H9 (cell line): ENCODE results near the gene TCF23. TPM values are rescaled to one million over a fixed set of nuclear protein-coding genes. Genes with fewer than 3 reads are reported as not detected.
A peak's percentile ranks its signal among the peaks of the same experiment; 100 is the strongest.
"Not testable (repeated sequence)": the region's sequence is repeated elsewhere in the genome, so short reads cannot be mapped to it uniquely, and the experiment has no call there.

Experiments
- DNase-seq: peaks from one replicate; pipeline ENCODE4 v3.0.0-alpha.2; 2017
- H2AFZ ChIP-seq: one replicate; pipeline ENCODE4 v1.6.1; 2013; ENCODE audit warnings: mild to moderate bottlenecking, low read length, control low read depth, moderate library complexity
- H2AK5ac ChIP-seq: 2 replicates; pipeline ENCODE4 v1.6.1; 2013; ENCODE audit warnings: low read length, control low read depth, mixed read lengths; ENCODE audit not compliant: insufficient read length
- H2BK120ac ChIP-seq: one replicate; pipeline ENCODE4 v1.6.1; 2013; ENCODE audit warnings: low read depth, mild to moderate bottlenecking, low read length, control low read depth, inconsistent platforms; ENCODE audit not compliant: poor library complexity, severe bottlenecking
- H2BK12ac ChIP-seq: 2 replicates; pipeline ENCODE4 v1.6.1; 2013; ENCODE audit warnings: low read length, control low read depth, mixed read lengths, low read depth; ENCODE audit not compliant: insufficient read length
- H2BK15ac ChIP-seq: 2 replicates; pipeline ENCODE4 v1.6.1; 2013; ENCODE audit warnings: low read depth, low read length, control low read depth
- H2BK20ac ChIP-seq: one replicate; pipeline ENCODE4 v1.6.1; 2013; ENCODE audit warnings: low read depth, mild to moderate bottlenecking, low read length, control low read depth, inconsistent platforms; ENCODE audit not compliant: poor library complexity, severe bottlenecking
- H2BK5ac ChIP-seq: 2 replicates; pipeline ENCODE4 v1.6.1; 2013; ENCODE audit warnings: low read length, control low read depth, mixed read lengths; ENCODE audit not compliant: insufficient read length
- H3K14ac ChIP-seq: 2 replicates; pipeline ENCODE4 v1.6.1; 2013; ENCODE audit warnings: low read length, control low read depth; ENCODE audit not compliant: insufficient read depth
- H3K18ac ChIP-seq: 2 replicates; pipeline ENCODE4 v1.6.1; 2013; ENCODE audit warnings: low read depth, mild to moderate bottlenecking, mixed read lengths, low read length, control low read depth; ENCODE audit not compliant: insufficient read length
- H3K23ac ChIP-seq: 2 replicates; pipeline ENCODE4 v1.6.1; 2013; ENCODE audit warnings: low read length, control low read depth, mixed read lengths, low read depth; ENCODE audit not compliant: insufficient read length
- H3K23me2 ChIP-seq: 2 replicates; pipeline ENCODE4 v1.6.1; 2013; ENCODE audit warnings: low read depth, mild to moderate bottlenecking, mixed read lengths, low read length, control low read depth; ENCODE audit not compliant: insufficient read length, poor library complexity, severe bottlenecking
- H3K27ac ChIP-seq: 2 replicates; pipeline ENCODE4 v1.5.1; 2013; ENCODE audit warnings: low read length, control low read depth, mixed read lengths, low read depth; ENCODE audit not compliant: insufficient read length
- H3K27me3 ChIP-seq: 2 replicates; pipeline ENCODE4 v1.6.1; 2013; ENCODE audit warnings: low read length, control low read depth, inconsistent platforms; ENCODE audit not compliant: insufficient read depth
- H3K4ac ChIP-seq: 2 replicates; pipeline ENCODE4 v1.6.1; 2013; ENCODE audit warnings: low read depth, mild to moderate bottlenecking, control low read depth, inconsistent platforms, low read length, moderate library complexity
- H3K4me1 ChIP-seq: 2 replicates; pipeline ENCODE4 v1.6.1; 2013; ENCODE audit warnings: low read length, control low read depth, inconsistent platforms; ENCODE audit not compliant: insufficient read depth
- H3K4me2 ChIP-seq: 2 replicates; pipeline ENCODE4 v1.6.1; 2013; ENCODE audit warnings: low read length, control low read depth, mixed read lengths; ENCODE audit not compliant: insufficient read length, insufficient read depth
- H3K56ac ChIP-seq: 2 replicates; pipeline ENCODE4 v1.6.1; 2013; ENCODE audit warnings: low read depth, mild to moderate bottlenecking, mixed read lengths, low read length, control low read depth; ENCODE audit not compliant: insufficient read length
- H3K79me1 ChIP-seq: 2 replicates; pipeline ENCODE4 v1.6.1; 2013; ENCODE audit warnings: low read depth, mild to moderate bottlenecking, moderate library complexity, low read length, control low read depth, inconsistent platforms; ENCODE audit not compliant: insufficient read depth, poor library complexity, severe bottlenecking
- H3K79me2 ChIP-seq: 2 replicates; pipeline ENCODE4 v1.6.1; 2013; ENCODE audit warnings: low read length, control low read depth, inconsistent platforms; ENCODE audit not compliant: insufficient read depth
- H3K9ac ChIP-seq: 2 replicates; pipeline ENCODE4 v1.6.1; 2013; ENCODE audit warnings: low read length, control low read depth, mixed read lengths; ENCODE audit not compliant: insufficient read length; ENCODE audit errors: extremely low read depth
- H3K9me3 ChIP-seq: one replicate; pipeline ENCODE4 v1.6.1; 2013; ENCODE audit warnings: low read depth, low read length, inconsistent platforms; ENCODE audit not compliant: control insufficient read depth
- H3T11ph ChIP-seq: one replicate; pipeline ENCODE4 v1.6.1; 2013; ENCODE audit warnings: mild to moderate bottlenecking, low read length, control low read depth, inconsistent platforms
- H4K20me1 ChIP-seq: one replicate; pipeline ENCODE4 v1.6.1; 2013; ENCODE audit not compliant: control insufficient read depth, insufficient read length, insufficient read depth
- H4K5ac ChIP-seq: 2 replicates; pipeline ENCODE4 v1.6.1; 2013; ENCODE audit warnings: low read depth, mild to moderate bottlenecking, mixed read lengths, low read length, control low read depth; ENCODE audit not compliant: insufficient read length
- H4K8ac ChIP-seq: replicated peaks from 2 replicates; pipeline ENCODE4 v1.6.1; 2013; ENCODE audit warnings: low read length, control low read depth, mixed read lengths, low read depth; ENCODE audit not compliant: insufficient read length
- H4K91ac ChIP-seq: 2 replicates; pipeline ENCODE4 v1.6.1; 2013; ENCODE audit warnings: low read depth, mild to moderate bottlenecking, moderate library complexity, mixed read lengths, low read length, control low read depth; ENCODE audit not compliant: insufficient read length
- H3K27ac Mint-ChIP-seq, 3 experiments: 2 replicates in 2 of 3; 3 replicates in 1 of 3; pipeline ENCODE4 v1.8.0; 2020 to 2021; ENCODE audit warnings: mixed read lengths in 3 of 3, mild to moderate bottlenecking in 1 of 3, moderate library complexity in 1 of 3
- H3K27me3 Mint-ChIP-seq: 2 replicates; pipeline ENCODE4 v1.8.0; 2021; ENCODE audit warnings: low read depth, mild to moderate bottlenecking, moderate library complexity, mixed read lengths
- H3K36me3 Mint-ChIP-seq, 3 experiments: 2 replicates in 2 of 3; 3 replicates in 1 of 3; pipeline ENCODE4 v1.8.0; 2020 to 2021; ENCODE audit warnings: low read depth in 3 of 3, mixed read lengths in 3 of 3; ENCODE audit not compliant: insufficient read depth in 1 of 3
- H3K4me1 Mint-ChIP-seq, 2 experiments: 2 replicates each; pipeline ENCODE4 v1.8.0; 2020; ENCODE audit warnings: mixed read lengths in 2 of 2
- H3K4me3 Mint-ChIP-seq, 2 experiments: 2 replicates in 1 of 2; 3 replicates in 1 of 2; pipeline ENCODE4 v1.8.0; 2020 to 2021; ENCODE audit warnings: mild to moderate bottlenecking in 2 of 2, mixed read lengths in 2 of 2, moderate library complexity in 1 of 2
- H3K9me3 Mint-ChIP-seq, 2 experiments: 2 replicates in 1 of 2; 3 replicates in 1 of 2; pipeline ENCODE4 v1.8.0; 2020; ENCODE audit warnings: mild to moderate bottlenecking in 2 of 2, mixed read lengths in 2 of 2, moderate library complexity in 1 of 2
- WGBS: extraction: QIAGEN DNeasy Blood & Tissue Kit; methylation state at CpG from one replicate; pipeline ENCODE4 v1.1.7; 2013; ENCODE audit warnings: missing lambda C conversion rate, low lambda C conversion rate, mixed read lengths; ENCODE audit not compliant: insufficient read length; ENCODE audit errors: extremely low coverage; 5-methylcytosine and 5-hydroxymethylcytosine counted together
- total RNA-seq: library from RNA; stranded (reverse); gene quantifications from 2 replicates; pipeline ENCODE4 v1.2.1, GENCODE V29; 2021
- TF ChIP-seq, protein P1 (sequence below): fragments of 200-600 bp; sonication (generic); conservative IDR thresholded peaks from 3 replicates; pipeline ENCODE4 v1.8.0; 2021; ENCODE audit warnings: antibody characterized with exemption, mild to moderate bottlenecking

The TCF23 gene
- total RNA-seq, 1 experiment from 2014 or later: not detected

- Histone ChIP-seq H4K20me1 (no peaks in the 10 kb centered on the region), H2AFZ (no peak overlapping the region), H3K79me1 (no peaks in the 10 kb centered on the region), H2AK5ac (no peak overlapping the region), H4K5ac (no peak overlapping the region), H2BK20ac (no peak overlapping the region), H2BK5ac (no peak overlapping the region), H2BK12ac (no peak overlapping the region), H2BK120ac (no peak overlapping the region), H3K27me3 (no peaks in the 10 kb centered on the region), H4K8ac (no peak overlapping the region), H3K4ac (no peak overlapping the region), H3K27ac (no peak overlapping the region), H4K91ac (no peak overlapping the region), H3K56ac (no peak overlapping the region), H3T11ph (no peak overlapping the region), H3K4me1 (no peaks in the 10 kb centered on the region), H2BK15ac (no peak overlapping the region), H3K14ac (no peak overlapping the region), H3K79me2 (no peaks in the 10 kb centered on the region), H3K9me3 (no peaks in the 10 kb centered on the region), H3K18ac (no peak overlapping the region), H3K23ac (no peak overlapping the region), H3K9ac (no peak overlapping the region), H3K23me2 (no peaks in the 10 kb centered on the region), H3K4me2 (no peak overlapping the region)
- no peak overlapping the region for H3K4me3 Mint-ChIP-seq
- no peaks in the 10 kb centered on the region; a peak in 1 of 5 replicates for H3K9me3 Mint-ChIP-seq
- TF ChIP-seq, protein P1, sequence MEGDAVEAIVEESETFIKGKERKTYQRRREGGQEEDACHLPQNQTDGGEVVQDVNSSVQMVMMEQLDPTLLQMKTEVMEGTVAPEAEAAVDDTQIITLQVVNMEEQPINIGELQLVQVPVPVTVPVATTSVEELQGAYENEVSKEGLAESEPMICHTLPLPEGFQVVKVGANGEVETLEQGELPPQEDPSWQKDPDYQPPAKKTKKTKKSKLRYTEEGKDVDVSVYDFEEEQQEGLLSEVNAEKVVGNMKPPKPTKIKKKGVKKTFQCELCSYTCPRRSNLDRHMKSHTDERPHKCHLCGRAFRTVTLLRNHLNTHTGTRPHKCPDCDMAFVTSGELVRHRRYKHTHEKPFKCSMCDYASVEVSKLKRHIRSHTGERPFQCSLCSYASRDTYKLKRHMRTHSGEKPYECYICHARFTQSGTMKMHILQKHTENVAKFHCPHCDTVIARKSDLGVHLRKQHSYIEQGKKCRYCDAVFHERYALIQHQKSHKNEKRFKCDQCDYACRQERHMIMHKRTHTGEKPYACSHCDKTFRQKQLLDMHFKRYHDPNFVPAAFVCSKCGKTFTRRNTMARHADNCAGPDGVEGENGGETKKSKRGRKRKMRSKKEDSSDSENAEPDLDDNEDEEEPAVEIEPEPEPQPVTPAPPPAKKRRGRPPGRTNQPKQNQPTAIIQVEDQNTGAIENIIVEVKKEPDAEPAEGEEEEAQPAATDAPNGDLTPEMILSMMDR: no peak
- peaks cover 3 to 14% (median 7%) of the 10 kb centered on the region in 3 experiments; a peak in 6 of 7 replicates for H3K36me3 Mint-ChIP-seq
- WGBS: no CpG with 5 or more reads among the region's 17 CpGs
- no peak for DNase-seq
- no peaks in the 10 kb centered on the region for H3K4me1 Mint-ChIP-seq
- no peak overlapping the region for H3K27ac Mint-ChIP-seq
- no peaks in the 10 kb centered on the region; the same call in 1 of the 2 replicates for H3K27me3 Mint-ChIP-seq
These were observed 45.9 kb downstream of the TCF23 start for GRCh38 chr2:27194538-27195354.

- not testable (repeated sequence) for H3K4me1 Mint-ChIP-seq, H3K4me2 ChIP-seq, H3K79me2 ChIP-seq, H3K9me3 ChIP-seq, H3K27me3 Mint-ChIP-seq, H3K23ac ChIP-seq, H3K4ac ChIP-seq, H2BK5ac ChIP-seq, H3K79me1 ChIP-seq, H4K8ac ChIP-seq, DNase-seq, H3K23me2 ChIP-seq, H3K9ac ChIP-seq, H2BK120ac ChIP-seq, H3K27ac ChIP-seq, H2BK15ac ChIP-seq, H2AFZ ChIP-seq, H3K14ac ChIP-seq, H4K5ac ChIP-seq, H3K27me3 ChIP-seq, H3K9me3 Mint-ChIP-seq, H4K20me1 ChIP-seq, H4K91ac ChIP-seq, H2BK20ac ChIP-seq, H3K56ac ChIP-seq, H3K4me1 ChIP-seq, H3K4me3 Mint-ChIP-seq, H2BK12ac ChIP-seq, H3T11ph ChIP-seq, H3K18ac ChIP-seq, H2AK5ac ChIP-seq
- Mint-ChIP-seq H3K27ac (0 out of 7 replicates have a peak overlapping the region, but pooled peaks of 1 of the 3 experiments have one; percentile 35), H3K36me3 (peaks cover 6 to 23% (median 17%) of the 10 kb centered on the region in 3 experiments)
- no CpG with 5 or more reads among the region's 3 CpGs for WGBS
These were observed 47.0 kb downstream of the TCF23 start for GRCh38 chr2:27195799-27196198.
